GM06990 (cell line): ENCODE data around the gene PLEKHA4.

ENCODE experiments used
- DNase-seq: peaks from one replicate; pipeline ENCODE4 v3.0.0-alpha.2; 2011; ENCODE audit not compliant: insufficient read length; ENCODE audit errors: extremely low read depth
- H3K27me3 ChIP-seq: replicated peaks from 2 replicates; pipeline ENCODE4 v1.6.0; 2011; ENCODE audit warnings: low read length; ENCODE audit not compliant: control insufficient read depth, insufficient read depth
- H3K36me3 ChIP-seq: 2 replicates; pipeline ENCODE4 v1.5.1; 2011; ENCODE audit warnings: low read length; ENCODE audit not compliant: control insufficient read depth, insufficient read depth
- H3K4me3 ChIP-seq: replicated peaks from 2 replicates; pipeline ENCODE4 v1.5.1; 2011; ENCODE audit warnings: low read depth, mild to moderate bottlenecking, control low read depth, low read length
- CTCF ChIP-seq: IDR thresholded peaks from 2 replicates; pipeline ENCODE4 v1.5.1; 2011; ENCODE audit warnings: low read length, control low read depth, mild to moderate bottlenecking, inconsistent platforms; ENCODE audit not compliant: insufficient read depth, poor library complexity, severe bottlenecking

PLEKHA4 gene

DNA sequence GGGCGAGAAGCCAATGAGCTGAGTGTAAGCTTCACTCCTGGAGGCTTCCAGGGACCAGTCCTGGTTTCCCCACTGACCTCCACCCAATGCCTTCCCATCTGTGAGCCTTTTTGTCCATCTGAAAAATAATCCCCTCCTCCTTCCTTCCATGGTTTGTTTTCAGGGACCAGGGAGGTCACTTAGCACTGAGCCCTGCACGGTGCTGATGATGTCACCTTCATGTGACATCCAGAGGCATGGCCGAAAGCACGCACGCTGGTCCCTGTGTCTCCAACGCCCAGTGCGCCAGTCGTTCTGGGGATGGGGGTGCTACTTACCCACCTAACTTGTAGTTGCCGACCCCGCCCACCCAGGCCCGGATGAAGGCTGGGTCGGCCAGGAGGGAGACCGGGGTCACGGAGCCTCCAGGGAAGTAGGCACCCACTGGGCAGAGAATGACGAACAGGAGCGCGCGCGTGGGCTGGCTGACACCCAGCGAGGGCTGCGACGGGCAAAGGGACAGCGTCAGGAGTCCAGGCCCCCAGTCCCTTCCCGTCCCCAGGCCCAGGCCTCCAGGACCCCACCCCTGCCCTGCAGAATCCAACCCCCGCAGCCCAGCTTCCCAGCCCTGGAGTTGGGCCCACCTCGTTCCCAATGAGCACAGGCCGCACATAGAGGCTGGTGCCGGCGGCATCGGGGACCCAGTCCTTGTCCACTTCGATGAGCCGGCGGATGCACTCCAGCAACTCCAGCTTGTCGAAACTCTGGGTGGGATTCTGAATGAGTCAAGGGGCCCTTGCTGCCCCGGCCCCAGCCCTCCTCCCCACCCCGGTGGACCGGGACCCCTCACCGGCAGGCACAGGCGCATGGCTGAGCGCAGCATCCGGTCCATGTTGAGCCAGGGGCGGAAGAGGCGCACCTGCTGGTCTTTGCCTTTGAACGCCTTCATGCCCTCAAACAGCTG lies 68.8 kb downstream of the PLEKHA4 start:
- TF ChIP-seq CTCF = no peak
- no peaks in the 10 kb centered on the region; the same call in 1 of the 2 replicates for H3K36me3 ChIP-seq
- no peaks in the 10 kb centered on the region for H3K27me3 ChIP-seq
- DNase-seq = no peak
- H3K4me3 ChIP-seq = no peak overlapping the region

DNA sequence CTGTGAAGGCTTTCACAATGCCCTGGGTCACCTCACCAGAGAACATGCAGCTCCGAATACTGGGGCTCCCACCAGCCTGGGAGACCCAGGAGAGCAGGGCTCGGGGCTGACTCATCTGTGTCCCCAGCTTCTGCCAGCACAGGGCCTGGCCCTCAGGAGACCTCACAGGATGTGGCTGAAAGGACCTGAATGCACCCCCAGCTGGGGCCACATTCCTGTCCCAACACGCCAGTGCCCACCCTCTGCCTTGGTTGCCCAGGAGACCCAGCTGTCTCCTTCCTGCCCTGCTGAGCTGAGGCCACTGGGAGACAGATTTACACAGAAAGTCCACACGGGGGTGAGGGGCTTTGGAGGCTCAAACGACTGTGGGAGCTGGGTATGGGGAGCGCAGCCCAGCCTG lies 69.5 kb downstream of the PLEKHA4 start:
- Histone ChIP-seq H3K36me3 (no peaks in the 10 kb centered on the region; the same call in 1 of the 2 replicates), H3K4me3 (no peak overlapping the region), H3K27me3 (no peaks in the 10 kb centered on the region)
- TF ChIP-seq CTCF = no peak
- no peak for DNase-seq

GRCh38 chr19:48797103-48797502 lies 71.3 kb downstream of the PLEKHA4 start:
- TF ChIP-seq CTCF = no peak
- H3K4me3 ChIP-seq = no peak overlapping the region
- no peak for DNase-seq
- no peaks in the 10 kb centered on the region; the same call in 1 of the 2 replicates for H3K36me3 ChIP-seq
- no peaks in the 10 kb centered on the region for H3K27me3 ChIP-seq

DNA sequence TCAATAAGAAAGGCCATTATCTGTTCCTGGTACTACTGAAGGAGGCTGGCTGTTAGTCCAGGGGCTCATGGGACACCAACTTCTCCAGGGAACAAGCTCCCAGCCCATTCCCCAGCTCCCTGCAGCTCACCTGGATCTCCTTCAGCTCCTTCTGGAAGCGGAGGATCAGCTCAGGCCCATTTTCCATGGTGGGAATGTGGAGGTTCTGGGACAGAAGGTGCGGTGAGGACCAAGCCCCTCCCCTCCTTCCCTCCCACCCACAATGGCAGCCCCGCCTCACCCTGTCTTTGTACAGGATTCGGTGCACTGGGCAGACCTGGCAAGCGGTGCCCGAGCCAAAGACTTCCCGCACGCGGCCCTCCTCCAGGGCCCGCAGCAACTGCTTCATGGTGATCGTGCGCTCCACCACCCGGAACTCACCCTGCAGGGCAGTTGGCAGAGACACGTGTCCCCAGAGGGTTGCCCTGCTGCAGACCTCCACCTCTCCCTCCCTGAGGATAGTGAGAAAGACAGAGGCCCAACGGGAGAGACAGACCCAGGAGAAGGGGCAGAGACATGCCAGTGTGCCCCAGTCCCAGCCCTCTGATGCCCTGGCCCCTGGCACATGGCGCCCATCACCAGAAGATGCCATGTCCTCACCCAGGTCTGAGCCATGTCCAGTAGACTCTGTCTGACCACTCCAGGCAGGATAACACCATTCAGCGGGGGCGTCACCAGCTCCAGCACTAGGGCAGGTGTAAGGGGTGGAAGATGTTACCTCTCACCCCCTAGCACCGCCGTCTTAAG lies 71.9 kb downstream of the PLEKHA4 start:
- no peak for DNase-seq
- Histone ChIP-seq H3K27me3 (no peaks in the 10 kb centered on the region), H3K36me3 (no peaks in the 10 kb centered on the region; the same call in 1 of the 2 replicates), H3K4me3 (no peak overlapping the region)
- TF ChIP-seq CTCF = no peak

- Histone ChIP-seq H3K36me3 (no peaks in the 10 kb centered on the region; the same call in 1 of the 2 replicates), H3K27me3 (no peaks in the 10 kb centered on the region), H3K4me3 (no peak overlapping the region)
- TF ChIP-seq CTCF = no peak
- DNase-seq = no peak
Measured at GRCh38 chr19:48795685-48796070, 72.7 kb downstream of the PLEKHA4 start.
